CD14-positive monocyte (primary cell): Measurements from ENCODE around the gene XPO5. TPM values are rescaled to one million over a fixed set of nuclear protein-coding genes. Genes with fewer than 3 reads are reported as not detected.
A peak's percentile ranks its signal among the peaks of the same experiment; 100 is the strongest.
"Not testable (repeated sequence)": the region's sequence is repeated elsewhere in the genome, so short reads cannot be mapped to it uniquely, and the experiment has no call there.

Experiments used
- DNase-seq, 3 donors: peaks; one replicate each; pipeline ENCODE4 v3.0.0-alpha.2; 2011 to 2022
- H2AFZ ChIP-seq: 2 replicates; pipeline ENCODE4 v1.6.0; 2012; ENCODE audit warnings: mild to moderate bottlenecking, low read depth, low read length, inconsistent platforms; ENCODE audit not compliant: insufficient read depth, poor library complexity, severe bottlenecking
- H3K27ac ChIP-seq, 2 donors: 1 replicate in 1 of 2; 2 replicates in 1 of 2; pipeline ENCODE4 v1.5.1; 2012 to 2013; ENCODE audit warnings: low read length in 2 of 2, control low read depth in 1 of 2, inconsistent platforms in 1 of 2, low read depth in 1 of 2, mild to moderate bottlenecking in 1 of 2
- H3K27me3 ChIP-seq, 2 donors: one replicate each; pipeline versions ENCODE4 v1.6.0 to v1.6.1; 2011 to 2013; ENCODE audit warnings: low read length in 2 of 2; ENCODE audit not compliant: control insufficient read depth in 2 of 2, insufficient read depth in 2 of 2
- H3K36me3 ChIP-seq, 2 donors: replicated peaks in 1 of 2; 1 replicate in 1 of 2; 2 replicates in 1 of 2; pipeline versions ENCODE4 v1.5.1 to v1.6.1; 2012 to 2013; ENCODE audit warnings: low read length in 2 of 2, control low read depth in 1 of 2, inconsistent platforms in 1 of 2, mild to moderate bottlenecking in 1 of 2; ENCODE audit not compliant: insufficient read depth in 2 of 2, control insufficient read depth in 1 of 2
- H3K4me1 ChIP-seq, 2 donors: 1 replicate in 1 of 2; 2 replicates in 1 of 2; pipeline versions ENCODE4 v1.5.1 to v1.6.1; 2012 to 2013; ENCODE audit warnings: low read length in 2 of 2, control low read depth in 1 of 2, inconsistent platforms in 1 of 2, mild to moderate bottlenecking in 1 of 2, moderate library complexity in 1 of 2; ENCODE audit not compliant: insufficient read depth in 2 of 2, control insufficient read depth in 1 of 2
- H3K4me2 ChIP-seq: replicated peaks from 2 replicates; pipeline ENCODE3; 2012; ENCODE audit warnings: low read length, moderate library complexity, mild to moderate bottlenecking; ENCODE audit not compliant: poor library complexity, severe bottlenecking; ENCODE audit errors: extremely low read depth
- H3K4me3 ChIP-seq, 3 experiments: fragments of 200-600 bp in 1 of 3; sonication (generic) in 1 of 3; replicated peaks in 1 of 3; 1 replicate in 2 of 3; 2 replicates in 1 of 3; pipeline ENCODE4 v1.5.1; 2011 to 2013; ENCODE audit warnings: low read length in 3 of 3, mild to moderate bottlenecking in 3 of 3, control low read depth in 2 of 3, low read depth in 2 of 3, inconsistent platforms in 1 of 3, moderate library complexity in 1 of 3
- H3K79me2 ChIP-seq: 2 replicates; pipeline ENCODE4 v1.6.0; 2012; ENCODE audit warnings: mild to moderate bottlenecking, control low read depth, inconsistent platforms, low read length, moderate library complexity; ENCODE audit not compliant: insufficient read depth
- H3K9ac ChIP-seq: 2 replicates; pipeline ENCODE4 v1.6.0; 2017; ENCODE audit warnings: low read length, mild to moderate bottlenecking; ENCODE audit not compliant: insufficient read depth, poor library complexity, severe bottlenecking
- H3K9me3 ChIP-seq, 2 donors: replicated peaks in 1 of 2; 1 replicate in 1 of 2; 2 replicates in 1 of 2; pipeline versions ENCODE4 v1.5.1 to v1.6.1; 2012 to 2013; ENCODE audit warnings: low read length in 2 of 2, control low read depth in 1 of 2; ENCODE audit not compliant: control insufficient read depth in 1 of 2, insufficient read depth in 1 of 2
- H4K20me1 ChIP-seq: 2 replicates; pipeline ENCODE4 v1.6.0; 2012; ENCODE audit warnings: mild to moderate bottlenecking, low read length, control low read depth, moderate library complexity; ENCODE audit not compliant: insufficient read depth
- H3K27ac Mint-ChIP-seq, 7 donors: one replicate each; pipeline ENCODE4 v1.8.0; 2020; ENCODE audit warnings: mild to moderate bottlenecking in 7 of 7, mixed read lengths in 7 of 7, moderate library complexity in 6 of 7, inconsistent platforms in 2 of 7
- H3K27me3 Mint-ChIP-seq, 3 donors: one replicate each; pipeline ENCODE4 v1.8.0; 2021 to 2022; ENCODE audit warnings: low read depth in 3 of 3, mild to moderate bottlenecking in 3 of 3, mixed read lengths in 3 of 3, moderate library complexity in 3 of 3, inconsistent platforms in 1 of 3
- H3K36me3 Mint-ChIP-seq, 2 donors: one replicate each; pipeline ENCODE4 v1.8.0; 2020; ENCODE audit warnings: mixed read lengths in 2 of 2, inconsistent platforms in 1 of 2, mild to moderate bottlenecking in 1 of 2
- H3K4me1 Mint-ChIP-seq: one replicate; pipeline ENCODE4 v1.8.0; 2020; ENCODE audit warnings: mild to moderate bottlenecking, mixed read lengths
- H3K4me3 Mint-ChIP-seq, 2 donors: one replicate each; pipeline ENCODE4 v1.8.0; 2020; ENCODE audit warnings: mild to moderate bottlenecking in 2 of 2, mixed read lengths in 2 of 2, moderate library complexity in 1 of 2
- H3K9me3 Mint-ChIP-seq, 7 donors: one replicate each; pipeline ENCODE4 v1.8.0; 2020 to 2022; ENCODE audit warnings: mixed read lengths in 7 of 7, mild to moderate bottlenecking in 6 of 7, moderate library complexity in 6 of 7, inconsistent platforms in 2 of 7
- WGBS: methylation state at CpG from one replicate; pipeline ENCODE4 v1.1.5; 2013; ENCODE audit warnings: missing lambda C conversion rate; ENCODE audit not compliant: insufficient coverage; 5-methylcytosine and 5-hydroxymethylcytosine counted together
- intact Hi-C, 2 donors: fragments of 100-400 bp; cut with micrococcal nuclease; formaldehyde crosslinking; loops; one replicate each; pipeline versions ENCODE4 v1.15.0 to v1.15.1; 2023
- polyA plus RNA-seq, 3 donors: library from polyadenylated mRNA; depleted of rRNA in 1 of 3; unstranded in 2 of 3; stranded (reverse) in 1 of 3; fragments of 300-500 nt in 2 of 3; fragments of >200 nt in 1 of 3; fragmentation: Illumina TruSeq in 2 of 3; gene quantifications; 1 replicate in 2 of 3; 2 replicates in 1 of 3; pipeline ENCODE4 v1.2.3, GENCODE V29; 2012 to 2021
- TF ChIP-seq, protein P1 (sequence below): fragments of 200-600 bp; IDR thresholded peaks from one replicate; pipeline ENCODE4 v1.8.0; 2022; ENCODE audit warnings: antibody characterized with exemption, mild to moderate bottlenecking

XPO5 gene
- polyA plus RNA-seq, 3 donors, result 8.0 to 17.5 (median 13.8) TPM

- no peak for DNase-seq
- Histone ChIP-seq H3K79me2 (no peaks in the 10 kb centered on the region), H4K20me1 (no peaks in the 10 kb centered on the region), H3K9ac (no peak overlapping the region), H3K4me2 (no peak overlapping the region), H3K27me3 (no peaks in the 10 kb centered on the region), H3K36me3 (peaks cover 49 to 75% of the 10 kb centered on the region in 2 donors), H3K4me1 (no peaks in the 10 kb centered on the region), H3K27ac (no peak overlapping the region), H2AFZ (no peak overlapping the region), H3K9me3 (no peaks in the 10 kb centered on the region), H3K4me3 (no peak overlapping the region)
- 100% methylated on average over 2 of the region's 2 CpGs for WGBS
- H3K27me3 Mint-ChIP-seq, result no peaks in the 10 kb centered on the region
- intact Hi-C loops, result no loop called here
- H3K9me3 Mint-ChIP-seq, result peaks cover 0 to 2% (median 0%) of the 10 kb centered on the region in 7 donors
- no peak overlapping the region for H3K27ac Mint-ChIP-seq
- no peaks in the 10 kb centered on the region for H3K4me1 Mint-ChIP-seq
- no peak overlapping the region for H3K4me3 Mint-ChIP-seq
- TF ChIP-seq, protein P1, sequence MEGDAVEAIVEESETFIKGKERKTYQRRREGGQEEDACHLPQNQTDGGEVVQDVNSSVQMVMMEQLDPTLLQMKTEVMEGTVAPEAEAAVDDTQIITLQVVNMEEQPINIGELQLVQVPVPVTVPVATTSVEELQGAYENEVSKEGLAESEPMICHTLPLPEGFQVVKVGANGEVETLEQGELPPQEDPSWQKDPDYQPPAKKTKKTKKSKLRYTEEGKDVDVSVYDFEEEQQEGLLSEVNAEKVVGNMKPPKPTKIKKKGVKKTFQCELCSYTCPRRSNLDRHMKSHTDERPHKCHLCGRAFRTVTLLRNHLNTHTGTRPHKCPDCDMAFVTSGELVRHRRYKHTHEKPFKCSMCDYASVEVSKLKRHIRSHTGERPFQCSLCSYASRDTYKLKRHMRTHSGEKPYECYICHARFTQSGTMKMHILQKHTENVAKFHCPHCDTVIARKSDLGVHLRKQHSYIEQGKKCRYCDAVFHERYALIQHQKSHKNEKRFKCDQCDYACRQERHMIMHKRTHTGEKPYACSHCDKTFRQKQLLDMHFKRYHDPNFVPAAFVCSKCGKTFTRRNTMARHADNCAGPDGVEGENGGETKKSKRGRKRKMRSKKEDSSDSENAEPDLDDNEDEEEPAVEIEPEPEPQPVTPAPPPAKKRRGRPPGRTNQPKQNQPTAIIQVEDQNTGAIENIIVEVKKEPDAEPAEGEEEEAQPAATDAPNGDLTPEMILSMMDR, result no peak
- H3K36me3 Mint-ChIP-seq, result peaks cover 46 to 83% of the 10 kb centered on the region in 2 donors
These were observed 24.8 kb upstream of the XPO5 start for GRCh38 chr6:43600595-43600994.

DNA sequence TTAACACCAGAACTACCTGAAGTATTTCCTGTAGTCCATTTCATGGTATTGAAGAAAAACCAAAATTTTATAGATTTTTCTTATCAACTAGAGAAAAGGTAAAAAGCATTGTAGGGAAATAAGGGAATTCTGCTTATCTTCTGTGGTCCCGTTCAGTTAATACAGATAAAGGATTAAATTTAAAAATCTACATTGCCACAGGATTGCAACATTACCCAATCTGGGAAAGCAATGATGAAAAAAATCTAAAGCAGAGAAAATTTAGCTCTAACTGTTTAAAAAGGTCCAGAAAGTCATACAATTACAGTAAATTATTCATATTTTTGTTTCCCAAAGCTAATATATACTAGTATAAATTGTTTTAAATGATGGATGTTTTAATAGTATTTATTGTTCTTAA, 18.1 kb upstream of the XPO5 start:
- Histone ChIP-seq H3K4me2 (no peak overlapping the region), H4K20me1 (no peaks in the 10 kb centered on the region), H2AFZ (no peak overlapping the region), H3K36me3 (peaks cover 31 to 62% of the 10 kb centered on the region in 2 donors), H3K9me3 (no peaks in the 10 kb centered on the region), H3K4me3 (no peak overlapping the region), H3K27ac (no peak overlapping the region), H3K27me3 (no peaks in the 10 kb centered on the region), H3K9ac (no peak overlapping the region), H3K4me1 (no peaks in the 10 kb centered on the region), H3K79me2 (peaks cover 4% of the 10 kb centered on the region)
- no peaks in the 10 kb centered on the region for H3K27me3 Mint-ChIP-seq
- intact Hi-C loops, result no loop called here
- H3K36me3 Mint-ChIP-seq, result peaks cover 27 to 61% of the 10 kb centered on the region in 2 donors
- no peaks in the 10 kb centered on the region for H3K4me1 Mint-ChIP-seq
- H3K4me3 Mint-ChIP-seq, result no peak overlapping the region
- TF ChIP-seq, protein P1, result no peak
- DNase-seq, result no peak
- peaks cover 0 to 2% (median 0%) of the 10 kb centered on the region in 7 donors for H3K9me3 Mint-ChIP-seq
- no peak overlapping the region for H3K27ac Mint-ChIP-seq
- no CpG with 5 or more reads among the region's 1 CpG for WGBS

- Mint-ChIP-seq H3K36me3 (peaks cover 45 to 82% of the 10 kb centered on the region in 2 donors), H3K27ac (peak overlapping the region in 2 of 7 donors; percentile 6 to 69)
- DNase-seq, H4K20me1 ChIP-seq, intact Hi-C loops, H3K27me3 ChIP-seq, H3K9ac ChIP-seq, H3K4me3 Mint-ChIP-seq, H3K9me3 ChIP-seq, H3K79me2 ChIP-seq, H3K4me2 ChIP-seq, H3K4me1 Mint-ChIP-seq, H3K4me1 ChIP-seq, H3K27ac ChIP-seq, H3K9me3 Mint-ChIP-seq, H3K4me3 ChIP-seq, H3K27me3 Mint-ChIP-seq, H2AFZ ChIP-seq: not testable (repeated sequence)
- no CpG with 5 or more reads among the region's 1 CpG for WGBS
- H3K36me3 ChIP-seq, result peaks cover 51 to 86% of the 10 kb centered on the region in 2 donors
These were observed 13.7 kb upstream of the XPO5 start for GRCh38 chr6:43589564-43589963.
